Effector memory CD4-positive, alpha-beta T cell (primary cell): ENCODE results near the gene RUVBL2.
"Not testable (repeated sequence)": the region's sequence is repeated elsewhere in the genome, so short reads cannot be mapped to it uniquely, and the experiment has no call there.

Experiments
- DNase-seq, 3 donors: peaks; one replicate each; pipeline ENCODE4 v3.0.0-alpha.2; 2020
- H3K27ac ChIP-seq: 2 replicates; pipeline ENCODE4 v1.7.0; 2013; ENCODE audit warnings: mild to moderate bottlenecking, low read length, moderate library complexity; ENCODE audit not compliant: insufficient read depth, poor library complexity, severe bottlenecking
- H3K27me3 ChIP-seq: replicated peaks from 2 replicates; pipeline ENCODE4 v1.7.0; 2013; ENCODE audit warnings: mild to moderate bottlenecking, low read length; ENCODE audit not compliant: insufficient read depth, control insufficient read depth, poor library complexity, severe bottlenecking
- H3K36me3 ChIP-seq: 2 replicates; pipeline ENCODE4 v1.7.0; 2013; ENCODE audit warnings: mild to moderate bottlenecking, low read length, moderate library complexity; ENCODE audit not compliant: control insufficient read depth, insufficient read depth
- H3K4me1 ChIP-seq: 2 replicates; pipeline ENCODE4 v1.7.0; 2013; ENCODE audit warnings: low read length, mild to moderate bottlenecking; ENCODE audit not compliant: control insufficient read depth, insufficient read depth, poor library complexity, severe bottlenecking
- H3K4me3 ChIP-seq: 2 replicates; pipeline ENCODE4 v1.7.0; 2013; ENCODE audit warnings: low read length, low read depth, mild to moderate bottlenecking; ENCODE audit not compliant: insufficient read depth, poor library complexity, severe bottlenecking
- H3K9me3 ChIP-seq: 2 replicates; pipeline ENCODE4 v1.7.0; 2013; ENCODE audit warnings: mild to moderate bottlenecking, low read length, moderate library complexity; ENCODE audit not compliant: control insufficient read depth

RUVBL2 gene

GRCh38 chr19:49016067-49016839 is 22.6 kb downstream of the RUVBL2 start:
- H3K27me3 ChIP-seq = no peaks in the 10 kb centered on the region
- no peak overlapping the region for H3K4me3 ChIP-seq
- no peak overlapping the region for H3K27ac ChIP-seq
- H3K36me3 ChIP-seq = peaks cover 5% of the 10 kb centered on the region
- H3K9me3 ChIP-seq = no peaks in the 10 kb centered on the region
- peaks cover 13% of the 10 kb centered on the region for H3K4me1 ChIP-seq
- DNase-seq = no peak

- no peak for DNase-seq
- peak within 1 kb of the TSS; percentile 66 for H3K4me3 ChIP-seq
- no peaks in the 10 kb centered on the region for H3K9me3 ChIP-seq
- no peaks in the 10 kb centered on the region for H3K27me3 ChIP-seq
- peak within 1 kb of the TSS; percentile 48 for H3K27ac ChIP-seq
- H3K36me3 ChIP-seq = peaks cover 1% of the 10 kb centered on the region
- peaks cover 13% of the 10 kb centered on the region for H3K4me1 ChIP-seq
These were observed 23.5 kb downstream of the RUVBL2 start, which contains the start of gene LHB for GRCh38 chr19:49017041-49017665. LHB (minus strand) TSS chr19:49017091; CDS start chr19:49017081, 10 bp downstream.

- no peaks in the 10 kb centered on the region for H3K27me3 ChIP-seq
- no peaks in the 10 kb centered on the region for H3K36me3 ChIP-seq
- DNase-seq = peak; percentile 32 to 55 (median 49)
- peak overlapping the region; percentile 66 for H3K4me3 ChIP-seq
- H3K9me3 ChIP-seq = no peaks in the 10 kb centered on the region
- peak overlapping the region; percentile 48 for H3K27ac ChIP-seq
- peaks cover 13% of the 10 kb centered on the region for H3K4me1 ChIP-seq
These were observed 24.1 kb downstream of the RUVBL2 start for GRCh38 chr19:49017666-49018351.

- not testable (repeated sequence) for H3K9me3 ChIP-seq, H3K27ac ChIP-seq
These were observed 24.9 kb downstream of the RUVBL2 start for GRCh38 chr19:49018388-49019241.

GRCh38 chr19:49019242-49019932 is 25.7 kb downstream of the RUVBL2 start:
- H3K27me3 ChIP-seq = no peaks in the 10 kb centered on the region
- no peak overlapping the region for H3K27ac ChIP-seq
- peak overlapping the region; percentile 66 for H3K4me3 ChIP-seq
- H3K36me3 ChIP-seq = no peaks in the 10 kb centered on the region
- no peaks in the 10 kb centered on the region for H3K9me3 ChIP-seq
- DNase-seq = peak; percentile 45 to 57 (median 46)
- peaks cover 13% of the 10 kb centered on the region for H3K4me1 ChIP-seq

More at GRCh38 chr19:49018388-49019241, 24.9 kb downstream of the RUVBL2 start:
- peak overlapping the region; percentile 66 for H3K4me3 ChIP-seq
- H3K27me3 ChIP-seq, H3K36me3 ChIP-seq, DNase-seq: not testable (repeated sequence)
- peaks cover 13% of the 10 kb centered on the region for H3K4me1 ChIP-seq

GRCh38 chr19:49020342-49020741 is 26.7 kb downstream of the RUVBL2 start:
- peaks cover 13% of the 10 kb centered on the region for H3K4me1 ChIP-seq
- H3K36me3 ChIP-seq = no peaks in the 10 kb centered on the region
- H3K9me3 ChIP-seq = no peaks in the 10 kb centered on the region
- no peak overlapping the region for H3K4me3 ChIP-seq
- H3K27me3 ChIP-seq = no peaks in the 10 kb centered on the region
- DNase-seq = no peak
- no peak overlapping the region for H3K27ac ChIP-seq

- Histone ChIP-seq H3K27ac (no peak overlapping the region), H3K4me3 (no peak overlapping the region), H3K4me1 (peaks cover 13% of the 10 kb centered on the region), H3K9me3 (no peaks in the 10 kb centered on the region), H3K27me3 (no peaks in the 10 kb centered on the region), H3K36me3 (no peaks in the 10 kb centered on the region)
- DNase-seq = no peak
These were observed 27.5 kb downstream of the RUVBL2 start for GRCh38 chr19:49020931-49021895.

- DNase-seq = no peak
- H3K4me1 ChIP-seq = peaks cover 12% of the 10 kb centered on the region
- H3K36me3 ChIP-seq = no peaks in the 10 kb centered on the region
- H3K4me3 ChIP-seq = no peak overlapping the region
- no peak overlapping the region for H3K27ac ChIP-seq
- H3K27me3 ChIP-seq = no peaks in the 10 kb centered on the region
- no peaks in the 10 kb centered on the region for H3K9me3 ChIP-seq
These were observed 28.4 kb downstream of the RUVBL2 start for GRCh38 chr19:49022116-49022515.
